Measurements from ENCODE around the gene ARHGEF3.

The ARHGEF3 gene

GRCh38 chr3:56822501-56822900 lies 20.8 kb upstream of the ARHGEF3 start:
- DNase-seq (ENCODE audit: low read depth): no peak

- DNase-seq (ENCODE audit: low read depth): no peak
Observed at GRCh38 chr3:56819016-56819809, 17.5 kb upstream of the ARHGEF3 start.

GRCh38 chr3:56818156-56818985 lies 16.6 kb upstream of the ARHGEF3 start:
- no peak for DNase-seq (ENCODE audit: low read depth)

GRCh38 chr3:56817646-56818045 lies 15.9 kb upstream of the ARHGEF3 start:
- no peak for DNase-seq (ENCODE audit: low read depth)

GRCh38 chr3:56816061-56816460 lies 14.3 kb upstream of the ARHGEF3 start:
- no peak for DNase-seq (ENCODE audit: low read depth)

- DNase-seq (ENCODE audit: low read depth): no peak
Observed at GRCh38 chr3:56815589-56815988, 13.8 kb upstream of the ARHGEF3 start.

- DNase-seq (ENCODE audit: low read depth): no peak
Observed at GRCh38 chr3:56813653-56813960, 11.9 kb upstream of the ARHGEF3 start.

GRCh38 chr3:56812754-56813652 lies 11.3 kb upstream of the ARHGEF3 start:
- DNase-seq (ENCODE audit: low read depth): no peak

- no peak for DNase-seq (ENCODE audit: low read depth)
Observed at GRCh38 chr3:56811546-56812202, 9.9 kb upstream of the ARHGEF3 start.

- no peak for DNase-seq (ENCODE audit: low read depth)
Observed at GRCh38 chr3:56810577-56811545, 9.1 kb upstream of the ARHGEF3 start.

- DNase-seq (ENCODE audit: low read depth): no peak
Observed at GRCh38 chr3:56806407-56806806, 4.7 kb upstream of the ARHGEF3 start.

- no peak for DNase-seq (ENCODE audit: low read depth)
Observed at GRCh38 chr3:56802790-56803189, 1.0 kb upstream of the ARHGEF3 start.

GRCh38 chr3:56802378-56802745 lies 613 bp upstream of the ARHGEF3 start:
- no peak for DNase-seq (ENCODE audit: low read depth)

GRCh38 chr3:56800832-56801661 lies 702 bp downstream of the ARHGEF3 start:
- DNase-seq (ENCODE audit: low read depth): no peak

- no peak for DNase-seq (ENCODE audit: low read depth)
Observed at GRCh38 chr3:56800130-56800831, 1.5 kb downstream of the ARHGEF3 start.

GRCh38 chr3:56799251-56799882 lies 2.4 kb downstream of the ARHGEF3 start:
- peak; percentile 54 for DNase-seq (ENCODE audit: low read depth)

GRCh38 chr3:56796996-56797395 lies 4.8 kb downstream of the ARHGEF3 start:
- DNase-seq (ENCODE audit: low read depth): no peak

- DNase-seq (ENCODE audit: low read depth): peak; percentile 47
Observed at GRCh38 chr3:56796202-56796601, 5.5 kb downstream of the ARHGEF3 start.

GRCh38 chr3:56795829-56796185 lies 5.9 kb downstream of the ARHGEF3 start:
- no peak for DNase-seq (ENCODE audit: low read depth)

All from EH (cell line).